CD4-positive, alpha-beta T cell (primary cell): Measurements from ENCODE around the gene DLEC1. TPM values are rescaled to one million over a fixed set of nuclear protein-coding genes. Genes with fewer than 3 reads are reported as not detected.
A peak's percentile ranks its signal among the peaks of the same experiment; 100 is the strongest.

ENCODE experiments used
- ATAC-seq: fragments of 200-7000 bp; cut with Tn5 transposase; one replicate; pipeline ENCODE4 v1.10.0; 2022; ENCODE audit warnings: mild to moderate bottlenecking; ENCODE audit not compliant: poor library complexity
- CTCF ChIA-PET: fragments of 350-600 bp; sonication (Branson Sonifier 250); formaldehyde crosslinking; loops from one replicate; lab custom pipeline; 2021; ENCODE audit warnings: antibody characterized with exemption, inconsistent platforms; lab: Charles Lee
- POLR2A ChIA-PET: fragments of 350-600 bp; sonication (Branson Sonifier 250); formaldehyde crosslinking; loops from one replicate; lab custom pipeline; 2021; ENCODE audit warnings: antibody characterized with exemption, inconsistent platforms; lab: Charles Lee
- DNase-seq, 14 experiments: peaks; one replicate each; pipeline ENCODE4 v3.0.0-alpha.2; 2013 to 2020; ENCODE audit warnings: mixed read lengths in 2 of 14
- H3K27ac ChIP-seq, 2 donors: one replicate each; pipeline versions ENCODE4 v1.5.1 to v1.7.0; 2013; ENCODE audit warnings: low read length in 2 of 2, low read depth in 1 of 2, mild to moderate bottlenecking in 1 of 2
- H3K27me3 ChIP-seq, 2 experiments: 1 replicate in 1 of 2; 2 replicates in 1 of 2; pipeline versions ENCODE4 v1.6.1 to v1.7.0; 2013; ENCODE audit warnings: low read length in 2 of 2, control low read depth in 1 of 2, mild to moderate bottlenecking in 1 of 2, moderate library complexity in 1 of 2; ENCODE audit not compliant: insufficient read depth in 2 of 2, control insufficient read depth in 1 of 2
- H3K36me3 ChIP-seq: one replicate; pipeline ENCODE4 v1.6.1; 2013; ENCODE audit warnings: low read length, control low read depth; ENCODE audit not compliant: insufficient read depth
- H3K4me1 ChIP-seq: one replicate; pipeline ENCODE4 v1.6.1; 2013; ENCODE audit warnings: low read length, control low read depth; ENCODE audit not compliant: insufficient read depth
- H3K4me3 ChIP-seq: one replicate; pipeline ENCODE4 v1.5.1; 2013; ENCODE audit warnings: mild to moderate bottlenecking, low read length, moderate library complexity
- H3K9me3 ChIP-seq, 2 experiments: 1 replicate in 1 of 2; 2 replicates in 1 of 2; pipeline versions ENCODE4 v1.6.1 to v1.7.0; 2013; ENCODE audit warnings: low read length in 2 of 2, mild to moderate bottlenecking in 2 of 2, control low read depth in 1 of 2, moderate library complexity in 1 of 2; ENCODE audit not compliant: control insufficient read depth in 1 of 2, insufficient read depth in 1 of 2
- H3K27ac Mint-ChIP-seq: one replicate; pipeline ENCODE4 v1.8.0; 2020; ENCODE audit warnings: mixed read lengths
- H3K27me3 Mint-ChIP-seq: one replicate; pipeline ENCODE4 v1.8.0; 2021; ENCODE audit warnings: mixed read lengths
- H3K36me3 Mint-ChIP-seq: one replicate; pipeline ENCODE4 v1.8.0; 2021; ENCODE audit warnings: low read depth, mixed read lengths
- H3K4me1 Mint-ChIP-seq: one replicate; pipeline ENCODE4 v1.8.0; 2021; ENCODE audit warnings: low read depth, mixed read lengths
- H3K4me3 Mint-ChIP-seq: one replicate; pipeline ENCODE4 v1.8.0; 2020; ENCODE audit warnings: mild to moderate bottlenecking, mixed read lengths
- H3K9me3 Mint-ChIP-seq: one replicate; pipeline ENCODE4 v1.8.0; 2020; ENCODE audit warnings: mixed read lengths
- CTCF ChIP-seq: fragments of 200-600 bp; IDR thresholded peaks from one replicate; pipeline ENCODE4 v1.8.0; 2022; ENCODE audit warnings: antibody characterized with exemption, mild to moderate bottlenecking
- intact Hi-C, 2 experiments: fragments of 100-400 bp; cut with DNase I in 1 of 2; cut with micrococcal nuclease in 1 of 2; formaldehyde crosslinking; loops; one replicate each; pipeline versions ENCODE4 v1.15.1 to v1.9.0; 2023 to 2025; cut with DNase I, micrococcal nuclease
- total RNA-seq, 174 experiments: library from RNA in 2 of 174; stranded (reverse) in 2 of 174; gene quantifications; one replicate each; pipeline ENCODE4 v1.2.3 and lab custom pipeline; 2021 to 2026

Gene DLEC1
- total RNA-seq, 2 experiments from 2014 or later: 4.4 to 5.1 TPM

- H3K9me3 Mint-ChIP-seq: no peaks in the 10 kb centered on the region
- Histone ChIP-seq H3K36me3 (peaks cover 21% of the 10 kb centered on the region), H3K4me3 (no peak overlapping the region), H3K27me3 (no peaks in the 10 kb centered on the region), H3K9me3 (no peaks in the 10 kb centered on the region), H3K27ac (no peak overlapping the region), H3K4me1 (peaks cover 6% of the 10 kb centered on the region)
- peak overlapping the region; percentile 8 for H3K27ac Mint-ChIP-seq
- peaks cover 11% of the 10 kb centered on the region for H3K4me1 Mint-ChIP-seq
- H3K4me3 Mint-ChIP-seq: no peak overlapping the region
- intact Hi-C loops: loop anchor here (1.0 to 10.0 kb wide), 6 partner anchors 141 to 537 kb away; partner anchors contain the start of gene XYLB (in 1 of the 2)
- ChIA-PET POLR2A (no interaction called here), CTCF (interaction anchor here (0.6 to 2.6 kb wide), 6 partner anchors 34 to 362 kb away, joined by 3 to 12 read pairs (median 3); partner anchors contain the start of gene XYLB)
- peak; percentile 99 for ATAC-seq
- peak; percentile 82 for TF ChIP-seq CTCF
- no peaks in the 10 kb centered on the region for H3K27me3 Mint-ChIP-seq
- DNase-seq: peak; percentile 52 to 83 (median 72)
- H3K36me3 Mint-ChIP-seq: peaks cover 34% of the 10 kb centered on the region
Measured at GRCh38 chr3:38117748-38118420, 78.9 kb downstream of the DLEC1 start.

- no peaks in the 10 kb centered on the region for H3K27me3 ChIP-seq
- no peak for TF ChIP-seq CTCF
- intact Hi-C loops: loop anchor here (1.0 to 10.0 kb wide), 6 partner anchors 141 to 536 kb away; partner anchors contain the start of gene XYLB (in 1 of the 2)
- H3K4me1 Mint-ChIP-seq: peaks cover 11% of the 10 kb centered on the region
- H3K27ac ChIP-seq: no peak overlapping the region
- no peak overlapping the region for H3K4me3 Mint-ChIP-seq
- POLR2A ChIA-PET: interaction anchor here (1.0 to 1.3 kb wide), 2 partner anchors 19 to 47 kb away, joined by 3 read pairs; partner anchors contain the start of gene OXSR1
- H3K4me3 ChIP-seq: no peak overlapping the region
- H3K4me1 ChIP-seq: peaks cover 6% of the 10 kb centered on the region
- no peaks in the 10 kb centered on the region for H3K9me3 Mint-ChIP-seq
- DNase-seq (peak in 1 of 14 experiments; percentile 31), ATAC-seq (no peak)
- no peaks in the 10 kb centered on the region for H3K9me3 ChIP-seq
- H3K27ac Mint-ChIP-seq: peak overlapping the region; percentile 8
- CTCF ChIA-PET: interaction anchor here (0.6 to 2.6 kb wide), 5 partner anchors 34 to 361 kb away, joined by 3 to 12 read pairs (median 3); partner anchors contain the start of gene XYLB
- peaks cover 27% of the 10 kb centered on the region for H3K36me3 ChIP-seq
- H3K36me3 Mint-ChIP-seq: peaks cover 41% of the 10 kb centered on the region
- no peaks in the 10 kb centered on the region for H3K27me3 Mint-ChIP-seq
Measured at GRCh38 chr3:38118421-38119247, 79.6 kb downstream of the DLEC1 start.

- Mint-ChIP-seq H3K9me3 (no peaks in the 10 kb centered on the region), H3K4me1 (peaks cover 11% of the 10 kb centered on the region), H3K4me3 (no peak overlapping the region), H3K36me3 (peaks cover 47% of the 10 kb centered on the region), H3K27ac (no peak overlapping the region), H3K27me3 (no peaks in the 10 kb centered on the region)
- Histone ChIP-seq H3K4me3 (no peak overlapping the region), H3K9me3 (no peaks in the 10 kb centered on the region), H3K27ac (no peak overlapping the region), H3K4me1 (peaks cover 6% of the 10 kb centered on the region), H3K36me3 (peaks cover 27% of the 10 kb centered on the region), H3K27me3 (no peaks in the 10 kb centered on the region)
- ChIA-PET POLR2A (interaction anchor here (1.0 to 1.3 kb wide), 2 partner anchors 19 to 46 kb away, joined by 3 read pairs; partner anchors contain the start of gene OXSR1), CTCF (interaction anchor here (1.2 to 2.6 kb wide), 2 partner anchors 72 to 361 kb away, joined by 3 to 12 read pairs; no protein-coding TSS in a partner anchor)
- ATAC-seq (no peak), DNase-seq (no peak)
- no peak for TF ChIP-seq CTCF
- intact Hi-C loops: loop anchor here (2.0 to 10.0 kb wide), 5 partner anchors 142 to 536 kb away; partner anchors contain the start of gene XYLB (in 1 of the 2)
Measured at GRCh38 chr3:38119248-38119544, 80.2 kb downstream of the DLEC1 start.
